PC-3 (cell line): ENCODE data around the gene ANKDD1B.

Experiments
- CTCF ChIP-seq: fragments of 300-600 bp; sonication (generic); conservative IDR thresholded peaks from 2 replicates; pipeline ENCODE4 v1.5.1; 2017; ENCODE audit warnings: antibody characterized with exemption, low read depth, mild to moderate bottlenecking, low read length
- EZH2 ChIP-seq: fragments of 300-600 bp; sonication (generic); IDR thresholded peaks from one replicate; pipeline ENCODE4 v1.6.1; 2017; ENCODE audit warnings: antibody characterized with exemption, mild to moderate bottlenecking, low read length; ENCODE audit not compliant: unreplicated experiment

- TF ChIP-seq CTCF (no peak), EZH2 (no peak)
Observed at GRCh38 chr5:75720882-75721281, 109.6 kb downstream of the ANKDD1B start.
